Esophagus muscularis mucosa (tissue), 4 donors: ENCODE data around the gene DNAJC11. TPM values are rescaled to one million over a fixed set of nuclear protein-coding genes. Genes with fewer than 3 reads are reported as not detected.

Experiments used
- DNase-seq: peaks from one replicate; pipeline ENCODE4 v3.0.0-alpha.2; 2017; ENCODE audit errors: extremely low spot score
- H3K27ac ChIP-seq, 4 donors: fragments of 200-600 bp; sonication (generic); replicated peaks in 1 of 4; 1 replicate in 3 of 4; 2 replicates in 1 of 4; pipeline ENCODE4 v1.5.1; 2016 to 2019; ENCODE audit warnings: mild to moderate bottlenecking in 1 of 4
- H3K27me3 ChIP-seq, 4 donors: fragments of 200-600 bp; sonication (generic); one replicate each; pipeline versions ENCODE4 v1.5.1 to v1.6.0; 2016 to 2019
- H3K36me3 ChIP-seq, 4 donors: fragments of 200-600 bp; sonication (generic); one replicate each; pipeline ENCODE4 v1.5.1; 2016 to 2019
- H3K4me1 ChIP-seq, 4 donors: fragments of 200-600 bp; sonication (generic); one replicate each; pipeline ENCODE4 v1.5.1; 2016 to 2019
- H3K4me3 ChIP-seq, 4 donors: fragments of 200-600 bp; sonication (generic); 1 replicate in 2 of 4; 2 replicates in 2 of 4; pipeline ENCODE4 v1.5.1; 2016 to 2019; ENCODE audit warnings: mild to moderate bottlenecking in 4 of 4, moderate library complexity in 1 of 4
- H3K9me3 ChIP-seq, 4 donors: fragments of 200-600 bp; sonication (generic); 1 replicate in 3 of 4; 2 replicates in 1 of 4; pipeline ENCODE4 v1.5.1; 2016 to 2019
- CTCF ChIP-seq, 3 experiments: fragments of 200-600 bp in 2 of 3; fragments of 450-650 bp in 1 of 3; sonication (generic) in 2 of 3; IDR thresholded peaks; one replicate each; pipeline ENCODE4 v1.5.1; 2017 to 2019; ENCODE audit warnings: antibody characterized with exemption in 3 of 3, mild to moderate bottlenecking in 2 of 3, moderate library complexity in 1 of 3
- EP300 ChIP-seq: sonication (generic); formaldehyde crosslinking; IDR thresholded peaks from one replicate; pipeline ENCODE4 v1.6.1; 2017; ENCODE audit warnings: antibody characterized with exemption
- POLR2A ChIP-seq: fragments of 450-650 bp; IDR thresholded peaks from one replicate; pipeline ENCODE4 v1.6.1; 2017; ENCODE audit warnings: antibody characterized with exemption, moderate library complexity, mild to moderate bottlenecking, low read depth
- POLR2AphosphoS5 ChIP-seq, 2 donors: sonication (generic); formaldehyde crosslinking; IDR thresholded peaks; one replicate each; pipeline ENCODE4 v1.6.1; 2017; ENCODE audit warnings: antibody characterized with exemption in 2 of 2
- WGBS: methylation state at CpG from one replicate; pipeline ENCODE4 v1.1.5; 2018; 5-methylcytosine and 5-hydroxymethylcytosine counted together
- intact Hi-C: fragments of 100-400 bp; cut with DNase I; formaldehyde crosslinking; loops from one replicate; pipeline ENCODE4 v1.15.1; 2023
- total RNA-seq, 4 donors: library from RNA; depleted of rRNA; stranded (reverse); fragments of >200 nt; gene quantifications; one replicate each; pipeline versions ENCODE4 v1.1.0 to v1.2.1, GENCODE V29; 2016

Gene DNAJC11
- total RNA-seq, 4 donors from 2014 or later, result 19.4 to 37.8 (median 29.0) TPM

GRCh38 chr1:6627841-6628545 is 73.6 kb downstream of the DNAJC11 start:
- no peaks in the 10 kb centered on the region for H3K27me3 ChIP-seq
- peaks cover 17 to 51% (median 45%) of the 10 kb centered on the region in 4 donors for H3K4me1 ChIP-seq
- intact Hi-C loops, result loop anchor here (5.0 kb wide), 1 partner anchor 51 kb away; the partner anchor contains the start of gene ZBTB48
- no peaks in the 10 kb centered on the region for H3K9me3 ChIP-seq
- WGBS, result 85% methylated on average over 20 of the region's 21 CpGs
- H3K36me3 ChIP-seq, result peaks cover 38 to 72% (median 63%) of the 10 kb centered on the region in 4 donors
- H3K4me3 ChIP-seq, result no peak overlapping the region
- no peak overlapping the region for H3K27ac ChIP-seq
- DNase-seq, result no peak
- no peak for TF ChIP-seq POLR2AphosphoS5 (IDR thresholded peaks at IDR 0.05)
- TF ChIP-seq POLR2A, result no peak
- TF ChIP-seq EP300, result no peak
- TF ChIP-seq CTCF (IDR thresholded peaks at IDR 0.05), result no peak

GRCh38 chr1:6627031-6627430 is 74.6 kb downstream of the DNAJC11 start:
- Histone ChIP-seq H3K36me3 (peaks cover 33 to 72% (median 59%) of the 10 kb centered on the region in 4 donors), H3K27me3 (no peaks in the 10 kb centered on the region), H3K4me3 (no peak overlapping the region), H3K4me1 (peaks cover 17 to 60% (median 49%) of the 10 kb centered on the region in 4 donors), H3K27ac (no peak overlapping the region), H3K9me3 (no peaks in the 10 kb centered on the region)
- TF ChIP-seq EP300, result no peak
- TF ChIP-seq POLR2AphosphoS5 (IDR thresholded peaks at IDR 0.05), result no peak
- no peak for TF ChIP-seq POLR2A
- no peak for TF ChIP-seq CTCF (IDR thresholded peaks at IDR 0.05)
- WGBS, result 87% methylated on average over 9 of the region's 9 CpGs
- DNase-seq, result no peak
- intact Hi-C loops, result loop anchor here (5.0 kb wide), 1 partner anchor 50 kb away; the partner anchor contains the start of gene ZBTB48

GRCh38 chr1:6625584-6626149 is 75.9 kb downstream of the DNAJC11 start:
- no peaks in the 10 kb centered on the region for H3K27me3 ChIP-seq
- peak overlapping the region; percentile 84 to 92 (median 91) for H3K27ac ChIP-seq
- intact Hi-C loops, result loop anchor here (5.0 kb wide), 1 partner anchor 48 kb away; the partner anchor contains the start of gene ZBTB48
- peaks cover 17 to 64% (median 49%) of the 10 kb centered on the region in 4 donors for H3K4me1 ChIP-seq
- DNase-seq, result no peak
- peaks cover 39 to 72% (median 60%) of the 10 kb centered on the region in 4 donors for H3K36me3 ChIP-seq
- peak overlapping the region; percentile 76 to 99 (median 84) for H3K4me3 ChIP-seq
- peak; percentile 12 to 29 for TF ChIP-seq POLR2AphosphoS5 (IDR thresholded peaks at IDR 0.05)
- TF ChIP-seq POLR2A, result no peak
- no peak for TF ChIP-seq EP300
- no peak for TF ChIP-seq CTCF (IDR thresholded peaks at IDR 0.05)
- H3K9me3 ChIP-seq, result no peaks in the 10 kb centered on the region
- 7% methylated on average over 19 of the region's 32 CpGs for WGBS

GRCh38 chr1:6624710-6625583 is 76.7 kb downstream of the DNAJC11 start, which contains the start of gene THAP3:
THAP3 (plus strand) TSS chr1:6624868; CDS start chr1:6625219, 351 bp downstream.
- Histone ChIP-seq H3K27me3 (no peaks in the 10 kb centered on the region), H3K4me1 (peaks cover 17 to 64% (median 49%) of the 10 kb centered on the region in 4 donors), H3K4me3 (peak within 1 kb of the TSS; percentile 76 to 99 (median 84)), H3K27ac (peak within 1 kb of the TSS; percentile 84 to 92 (median 91)), H3K36me3 (peaks cover 42 to 72% (median 60%) of the 10 kb centered on the region in 4 donors), H3K9me3 (no peaks in the 10 kb centered on the region)
- WGBS, result 2% methylated on average over 17 of the region's 73 CpGs
- peak; percentile 55 to 71 for TF ChIP-seq POLR2AphosphoS5 (IDR thresholded peaks at IDR 0.05)
- TF ChIP-seq CTCF (IDR thresholded peaks at IDR 0.05), result no peak
- TF ChIP-seq EP300, result no peak
- TF ChIP-seq POLR2A, result no peak
- intact Hi-C loops, result loop anchor here (5.0 kb wide), 1 partner anchor 48 kb away; the partner anchor contains the start of gene ZBTB48
- DNase-seq, result peak; percentile 97
